Activated CD4-positive, CD25-positive, alpha-beta regulatory T cell treated with anti-CD3 and anti-CD28 coated beads, Interleukin-2, amount 50 U/mL, for 16 hours (primary cell): ENCODE measurements around the gene PERCC1.
A peak's percentile ranks its signal among the peaks of the same experiment; 100 is the strongest.
"Not testable (repeated sequence)": the region's sequence is repeated elsewhere in the genome, so short reads cannot be mapped to it uniquely, and the experiment has no call there.

Experiments used
- DNase-seq: peaks from one replicate; pipeline ENCODE4 v3.0.0-alpha.2; 2020; ENCODE audit warnings: low read depth, low spot score

PERCC1 gene

GRCh38 chr16:1469141-1469540 is 38.3 kb downstream of the PERCC1 start:
- not testable (repeated sequence) for DNase-seq

- DNase-seq: no peak
Observed at GRCh38 chr16:1469693-1470201, 38.9 kb downstream of the PERCC1 start.

- DNase-seq: no peak
Observed at GRCh38 chr16:1470481-1471251, 39.8 kb downstream of the PERCC1 start.

- no peak for DNase-seq
Observed at GRCh38 chr16:1471569-1472194, 40.8 kb downstream of the PERCC1 start.

- no peak for DNase-seq
Observed at GRCh38 chr16:1472974-1473373, 42.1 kb downstream of the PERCC1 start.

GRCh38 chr16:1474082-1474795 is 43.4 kb downstream of the PERCC1 start:
- DNase-seq: no peak

- peak; percentile 78 for DNase-seq
Observed at GRCh38 chr16:1474796-1475551, 44.1 kb downstream of the PERCC1 start, which contains the start of gene CLCN7. Gene CLCN7 (minus strand): TSS chr16:1475028. CDS start chr16:1474974, 54 bp downstream.

GRCh38 chr16:1475552-1476114 is 44.8 kb downstream of the PERCC1 start:
- DNase-seq: no peak

- DNase-seq: no peak
Observed at GRCh38 chr16:1477033-1477432, 46.2 kb downstream of the PERCC1 start.

- DNase-seq: not testable (repeated sequence)
Observed at GRCh38 chr16:1478937-1479336, 48.1 kb downstream of the PERCC1 start.

GRCh38 chr16:1481906-1482835 is 51.3 kb downstream of the PERCC1 start:
- DNase-seq: no peak
